ENCODE measurements around the gene GAPDHS.

GRCh38 chr19:35500611-35501010 lies 32.6 kb upstream of the GAPDHS start:
- TF ChIP-seq CTCF (IDR thresholded peaks at IDR 0.05) (no peak), REST (IDR thresholded peaks at IDR 0.05; ENCODE audit: insufficient read depth in 1 of 2, low read depth in 2 of 2, low read length in 1 of 2) (no peak), SIN3A (IDR thresholded peaks at IDR 0.05; ENCODE audit: borderline replicate concordance, insufficient read depth, low read depth, low read length) (no peak), POLR2AphosphoS5 (IDR thresholded peaks at IDR 0.05; ENCODE audit: low read depth, low read length) (no peak), TCF7L2 (IDR thresholded peaks at IDR 0.05; ENCODE audit: low read depth, low read length) (no peak)

All from Panc1 (cell line).